Activated gamma-delta T cell treated with Interleukin-2 at 50 U/mL for 16 hours (primary cell): ENCODE results near the gene UGDH.
"Not testable (repeated sequence)": the region's sequence is repeated elsewhere in the genome, so short reads cannot be mapped to it uniquely, and the experiment has no call there.

Experiments
- DNase-seq: peaks from one replicate; pipeline ENCODE4 v3.0.0-alpha.2; 2020

Gene UGDH

DNA sequence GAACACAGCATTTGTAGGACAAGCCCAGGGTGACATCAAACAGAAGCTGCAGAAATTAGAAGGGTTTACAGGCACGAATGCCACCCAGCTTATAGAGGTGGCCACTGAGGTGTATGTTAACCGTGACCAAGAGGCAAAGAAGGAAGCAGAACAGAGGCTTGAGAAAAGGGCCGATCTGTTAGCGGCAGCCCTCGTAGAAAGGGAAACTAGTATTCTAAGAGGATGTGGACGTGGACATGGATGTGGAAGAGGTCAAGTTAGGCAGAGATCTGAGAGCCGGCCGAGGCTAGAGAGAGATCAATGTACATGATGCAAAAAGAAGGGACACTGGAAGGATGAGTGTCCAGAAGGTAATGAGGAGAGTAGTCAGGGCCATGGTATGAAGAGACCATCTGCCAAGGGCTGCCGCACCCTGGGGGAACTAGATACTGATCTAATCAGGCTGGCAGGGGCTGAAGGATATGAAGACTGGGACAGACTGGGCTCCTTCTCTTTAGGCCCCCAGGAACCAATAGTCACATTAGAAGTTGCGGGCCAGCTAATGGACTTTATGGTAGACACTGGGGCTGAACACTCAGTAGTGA lies 40.9 kb downstream of the UGDH start:
- no peak for DNase-seq

DNA sequence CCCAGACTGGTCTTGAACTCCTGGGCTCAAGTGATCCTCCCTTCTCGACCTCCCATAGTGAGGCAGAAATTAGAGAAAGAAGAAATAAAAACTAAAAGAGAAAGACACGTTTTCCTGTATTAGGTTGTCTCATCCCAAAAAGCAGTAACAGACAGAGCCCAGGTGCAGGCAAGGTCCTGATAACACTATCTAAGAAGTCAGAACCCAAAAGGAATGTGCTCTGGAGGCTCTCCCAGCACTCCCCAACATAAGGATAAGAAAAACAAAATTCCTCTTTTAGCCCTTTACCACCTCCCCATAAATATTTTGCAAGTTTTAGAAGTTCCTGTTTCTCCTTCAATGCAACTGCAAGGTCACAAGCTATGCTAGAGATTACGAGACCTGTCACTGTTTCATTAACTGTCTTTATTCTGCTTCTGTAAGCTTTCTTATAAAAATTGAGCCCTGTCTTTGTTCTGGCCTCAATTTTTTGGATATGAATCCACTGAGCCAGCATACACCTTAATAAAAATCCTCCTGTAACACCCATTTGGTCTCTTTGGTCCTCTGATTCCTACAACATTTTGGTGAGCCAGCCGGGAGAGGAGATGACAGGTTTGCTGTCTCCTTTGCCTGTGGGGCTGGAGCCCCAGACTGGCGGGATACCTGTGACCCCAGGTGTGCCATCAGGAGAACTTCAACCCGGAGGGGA lies 42.5 kb downstream of the UGDH start:
- no peak for DNase-seq

DNA sequence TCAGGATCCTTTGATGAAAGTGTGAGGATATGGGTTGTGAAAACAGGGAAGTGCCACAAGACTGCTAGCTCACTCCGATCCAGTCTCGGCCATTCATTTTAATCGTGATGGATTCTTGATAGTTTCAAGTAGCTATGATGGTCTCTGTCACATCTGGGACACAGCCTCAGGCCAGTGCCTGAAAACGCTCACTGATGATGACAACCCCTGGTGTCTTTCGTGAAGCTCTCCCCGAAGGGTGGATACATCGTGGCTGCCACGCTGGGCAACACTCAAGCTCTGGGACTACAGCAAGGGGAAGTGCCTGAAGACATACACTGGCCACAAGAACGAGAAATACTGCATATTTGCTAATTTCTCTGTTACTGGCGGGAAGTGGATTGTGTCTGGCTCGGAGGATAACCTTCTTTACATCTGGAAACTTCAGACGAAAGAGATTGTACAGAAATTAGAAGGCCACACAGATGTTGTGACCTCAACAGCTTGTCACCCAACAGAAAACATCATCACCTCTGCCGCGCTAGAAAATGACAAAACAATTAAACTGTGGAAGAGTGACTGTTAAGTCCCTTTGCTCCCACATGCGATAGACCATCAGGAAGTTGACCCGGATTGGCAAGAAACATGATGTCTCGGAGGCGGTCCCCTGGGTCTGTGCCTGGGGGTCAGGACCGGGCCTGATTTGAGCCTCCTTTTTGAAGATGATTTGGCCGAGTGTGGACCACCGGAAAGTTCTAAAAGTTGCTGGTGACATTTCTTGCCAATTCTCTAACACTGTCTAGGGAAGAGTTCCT lies 46.1 kb downstream of the UGDH start:
- no peak for DNase-seq

DNA sequence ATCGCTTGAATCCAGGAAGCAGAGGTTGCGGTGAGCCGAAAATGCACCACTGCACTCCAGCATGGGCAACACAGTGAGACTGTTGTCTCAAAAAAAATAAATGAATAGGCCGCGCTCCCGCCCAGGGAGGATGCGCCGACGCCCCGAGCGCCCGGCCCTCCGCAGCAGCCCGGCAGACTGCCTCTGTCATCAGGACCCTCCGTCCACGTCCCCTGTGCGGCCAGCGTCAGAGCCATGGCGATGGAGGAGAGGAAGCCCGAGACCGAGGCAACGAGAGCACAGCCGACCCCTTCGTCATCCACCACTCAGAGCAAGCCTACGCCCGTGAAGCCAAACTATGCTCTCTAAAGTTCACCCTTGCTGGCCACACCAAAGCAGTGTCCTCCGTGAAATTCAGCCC lies 47.0 kb downstream of the UGDH start:
- no peak for DNase-seq

DNA sequence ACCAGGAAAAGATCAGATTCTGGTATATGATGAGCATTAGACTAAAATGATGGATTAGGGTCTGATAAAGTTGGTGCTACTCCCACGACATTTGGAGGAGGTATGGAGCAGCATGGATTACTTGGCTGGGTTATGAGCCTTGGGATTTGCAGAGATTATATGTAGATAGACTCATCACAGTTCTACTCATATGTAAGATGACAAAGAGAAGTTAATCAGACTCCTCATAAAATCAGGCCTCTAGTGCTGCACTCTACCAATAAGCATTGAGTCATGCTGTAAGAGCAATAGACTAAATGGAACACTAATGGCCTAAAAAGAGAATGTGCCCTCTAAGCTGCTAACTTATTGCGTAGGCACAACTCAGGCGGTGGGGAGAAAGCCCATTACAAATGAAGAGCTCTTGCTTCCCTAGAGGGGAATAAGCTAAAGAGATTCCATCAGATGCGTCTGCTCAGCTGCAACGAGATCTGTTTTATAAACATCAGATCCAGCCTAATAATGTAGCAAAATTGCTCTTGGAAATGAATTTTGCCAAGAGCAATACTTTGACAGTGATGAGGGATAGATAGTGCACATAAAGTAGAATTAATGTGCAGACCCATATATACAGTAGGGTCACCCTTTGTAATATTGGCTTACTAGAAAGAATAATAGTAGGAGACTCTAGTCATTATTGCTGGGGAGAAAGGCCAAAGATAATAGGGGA lies 50.9 kb downstream of the UGDH start:
- DNase-seq: no peak

DNA sequence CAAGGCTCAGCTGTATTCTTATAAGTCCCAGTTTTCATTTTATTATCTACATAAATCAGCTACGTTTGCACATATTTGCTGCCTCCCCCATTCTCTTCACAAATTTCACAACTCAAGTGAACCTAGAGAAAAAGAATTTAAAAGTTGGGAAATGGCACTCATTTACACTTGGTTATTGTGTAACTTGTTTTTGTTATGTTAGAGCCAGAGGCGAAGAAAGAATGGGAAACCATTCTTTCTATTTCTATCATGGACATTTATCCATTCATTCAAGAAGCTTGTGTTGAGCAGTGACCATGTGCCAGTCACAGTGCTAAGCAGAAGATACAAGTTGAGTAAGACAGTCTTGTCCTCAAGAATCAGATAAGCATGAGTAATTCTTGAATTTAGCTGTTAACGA lies 54.8 kb downstream of the UGDH start:
- DNase-seq: no peak

DNA sequence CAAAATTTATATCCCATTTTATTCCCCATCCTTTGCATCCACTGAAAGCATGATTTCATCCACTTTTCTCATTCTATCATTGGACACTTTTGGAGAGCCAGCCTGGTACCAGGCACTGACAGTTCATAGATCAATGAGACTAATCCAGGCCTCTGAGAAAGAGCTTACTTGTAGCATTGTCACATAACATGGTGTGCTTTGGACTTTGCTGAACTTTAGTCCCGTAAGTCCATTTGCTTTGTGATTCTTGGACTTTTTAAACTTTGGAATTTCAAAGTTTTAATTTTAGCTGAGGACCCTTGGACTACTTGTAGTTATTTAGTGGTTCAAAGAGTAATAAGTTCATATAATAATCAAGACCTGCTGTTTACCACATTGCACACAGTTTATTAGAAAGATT lies 56.8 kb downstream of the UGDH start:
- no peak for DNase-seq

DNA sequence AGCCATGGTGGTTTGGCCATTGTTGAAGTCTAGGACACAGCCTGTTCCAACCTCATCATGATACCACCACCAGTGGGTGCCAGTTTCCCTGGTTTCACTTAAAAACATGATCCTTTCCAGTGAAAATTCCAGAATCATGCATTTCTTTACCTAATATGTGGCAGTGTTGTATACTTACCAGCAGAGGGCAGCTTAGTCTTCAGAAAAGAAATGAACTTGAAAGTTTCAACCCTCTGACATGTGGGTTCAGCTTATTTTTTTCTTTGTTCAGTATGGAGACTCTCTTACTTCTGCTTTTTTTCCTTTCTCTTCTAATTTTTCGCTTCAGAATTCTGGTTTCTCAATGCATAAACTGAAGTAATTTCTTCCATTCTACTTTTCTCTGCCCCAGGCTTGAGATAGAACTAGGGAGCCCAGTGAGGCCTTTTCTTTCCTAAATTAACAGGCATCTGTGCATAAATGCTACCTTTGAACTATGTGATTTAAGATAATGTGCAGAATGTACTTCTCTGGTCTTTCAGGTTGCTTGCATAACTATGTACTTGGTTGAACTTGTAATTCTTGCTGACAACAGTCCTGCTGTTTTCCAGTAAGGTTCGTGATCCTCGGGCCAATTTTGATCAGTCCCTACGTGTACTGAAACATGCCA lies 57.7 kb downstream of the UGDH start:
- no peak for DNase-seq

DNA sequence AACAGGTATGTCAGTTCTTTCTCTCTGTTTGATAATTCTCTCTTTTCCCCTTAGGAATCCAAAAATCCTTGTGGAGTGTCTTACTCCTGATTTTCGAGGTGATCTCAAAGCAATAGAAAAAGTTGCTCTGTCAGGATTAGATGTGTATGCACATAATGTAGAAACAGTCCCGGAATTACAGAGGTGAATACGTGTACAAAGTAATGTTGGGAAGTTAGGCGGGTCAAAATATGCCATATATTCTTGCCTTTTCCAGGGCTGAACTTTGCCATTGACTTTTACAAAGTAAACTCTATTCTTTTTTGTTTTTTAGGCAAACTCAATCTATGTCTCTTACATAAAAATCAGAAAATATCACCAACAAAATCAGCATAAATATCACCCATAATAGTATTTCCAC lies 59.8 kb downstream of the UGDH start:
- DNase-seq: no peak

DNA sequence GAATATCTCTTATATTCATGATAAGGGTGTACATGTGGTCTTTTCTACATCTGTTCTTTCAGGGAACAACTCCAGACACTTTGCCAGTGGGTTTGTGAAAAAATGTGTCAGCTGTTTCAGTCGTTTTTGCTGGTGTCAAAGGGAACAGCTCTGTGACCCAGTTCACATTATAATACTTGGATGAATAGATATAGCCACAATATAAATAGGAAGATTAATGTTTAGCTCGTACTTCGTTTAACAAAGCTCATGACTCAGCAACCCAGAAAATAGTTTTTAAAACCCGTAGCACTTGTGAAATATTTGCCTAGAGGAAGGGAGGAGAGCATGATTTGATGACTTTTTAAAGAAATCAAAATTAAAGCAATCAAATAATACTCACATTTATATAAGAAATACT lies 60.5 kb downstream of the UGDH start:
- no peak for DNase-seq

DNA sequence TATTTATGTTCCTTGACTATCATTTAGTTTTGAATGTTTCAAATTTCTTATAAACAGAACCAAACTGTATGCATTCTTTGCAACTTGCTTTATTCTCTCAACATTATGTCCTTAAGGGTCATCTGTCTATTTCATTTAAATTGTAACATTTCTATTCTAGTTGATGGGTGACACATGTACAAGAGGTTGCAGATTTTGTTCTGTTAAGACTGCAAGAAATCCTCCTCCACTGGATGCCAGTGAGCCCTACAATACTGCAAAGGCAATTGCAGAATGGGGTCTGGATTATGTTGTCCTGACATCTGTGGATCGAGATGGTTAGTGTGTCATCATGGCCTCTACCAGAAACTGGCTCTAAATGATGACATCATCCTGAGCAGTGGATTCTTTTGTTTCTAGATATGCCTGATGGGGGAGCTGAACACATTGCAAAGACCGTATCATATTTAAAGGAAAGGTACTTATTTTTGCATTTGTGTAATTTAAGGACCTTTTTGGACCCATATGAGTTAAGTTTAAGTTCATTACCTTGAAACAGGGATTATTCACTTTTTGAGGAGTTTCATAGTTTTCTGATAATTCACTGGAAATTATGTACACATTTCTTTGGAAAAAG lies 62.2 kb downstream of the UGDH start:
- DNase-seq: no peak

DNA sequence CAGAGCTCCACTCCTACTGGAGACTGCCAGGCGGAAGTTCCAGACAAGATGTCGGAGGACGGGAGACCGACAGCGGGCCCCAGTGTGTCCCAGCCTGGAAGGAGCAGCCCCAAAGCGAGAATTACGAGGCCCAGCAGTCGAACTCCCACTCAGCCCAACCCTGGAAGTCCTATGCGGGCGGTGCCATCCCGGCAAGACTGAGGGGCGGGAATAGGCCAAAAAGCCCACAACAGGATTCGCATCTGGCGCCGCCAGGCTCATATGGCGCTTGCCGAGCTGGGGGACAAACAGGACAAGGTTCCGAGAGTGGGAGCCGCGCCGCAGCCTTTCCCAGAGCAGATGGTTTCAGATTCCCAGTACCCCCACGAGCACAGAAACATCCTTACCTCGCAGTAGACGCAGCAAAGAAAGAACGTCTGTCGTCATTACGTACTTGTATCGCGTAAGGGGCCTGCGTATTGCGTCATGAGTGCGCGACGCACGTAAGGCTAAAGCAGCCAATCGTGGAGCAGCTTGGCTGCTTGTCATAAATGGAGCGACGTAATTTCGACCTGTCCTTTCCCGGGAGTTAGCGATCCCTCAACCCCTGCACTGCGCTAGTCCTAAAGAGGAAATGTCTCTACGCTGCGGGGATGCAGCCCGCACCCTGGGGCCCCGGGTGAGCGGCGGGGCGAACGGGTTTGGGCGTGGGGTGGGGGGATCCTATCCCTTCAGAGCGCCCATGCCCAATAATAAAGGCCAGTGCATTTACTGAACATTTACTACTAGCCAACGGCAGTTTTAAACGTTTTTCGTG lies 68.5 kb downstream of the UGDH start, which contains the start of the genes LIAS and RPL9:
TSS of gene LIAS (plus strand) at position 552 of the 796 bp plus-strand sequence. CDS start at position 614, 62 bp downstream.
TSS of gene RPL9 (minus strand) at position 418 of the 796 bp plus-strand sequence. CDS start 483 bp downstream, outside the sequence.
- DNase-seq: peak; percentile 90

DNA sequence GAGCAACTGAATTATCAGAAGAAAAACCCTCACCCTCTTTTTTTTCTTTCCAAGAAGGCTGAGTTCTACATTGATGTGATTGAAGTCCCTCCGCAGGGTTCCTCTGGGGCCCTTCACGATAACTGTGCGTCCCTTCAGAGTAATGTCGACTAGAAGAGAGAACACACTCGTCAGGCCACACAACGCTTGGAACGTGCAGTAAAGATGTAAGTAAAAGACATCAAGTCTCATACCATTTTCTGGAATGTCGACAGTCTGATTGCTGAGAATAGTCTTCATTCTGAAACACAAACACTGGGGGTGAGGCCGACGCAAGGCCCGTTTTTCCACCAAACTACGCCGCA lies 69.1 kb downstream of the UGDH start:
- not testable (repeated sequence) for DNase-seq

DNA sequence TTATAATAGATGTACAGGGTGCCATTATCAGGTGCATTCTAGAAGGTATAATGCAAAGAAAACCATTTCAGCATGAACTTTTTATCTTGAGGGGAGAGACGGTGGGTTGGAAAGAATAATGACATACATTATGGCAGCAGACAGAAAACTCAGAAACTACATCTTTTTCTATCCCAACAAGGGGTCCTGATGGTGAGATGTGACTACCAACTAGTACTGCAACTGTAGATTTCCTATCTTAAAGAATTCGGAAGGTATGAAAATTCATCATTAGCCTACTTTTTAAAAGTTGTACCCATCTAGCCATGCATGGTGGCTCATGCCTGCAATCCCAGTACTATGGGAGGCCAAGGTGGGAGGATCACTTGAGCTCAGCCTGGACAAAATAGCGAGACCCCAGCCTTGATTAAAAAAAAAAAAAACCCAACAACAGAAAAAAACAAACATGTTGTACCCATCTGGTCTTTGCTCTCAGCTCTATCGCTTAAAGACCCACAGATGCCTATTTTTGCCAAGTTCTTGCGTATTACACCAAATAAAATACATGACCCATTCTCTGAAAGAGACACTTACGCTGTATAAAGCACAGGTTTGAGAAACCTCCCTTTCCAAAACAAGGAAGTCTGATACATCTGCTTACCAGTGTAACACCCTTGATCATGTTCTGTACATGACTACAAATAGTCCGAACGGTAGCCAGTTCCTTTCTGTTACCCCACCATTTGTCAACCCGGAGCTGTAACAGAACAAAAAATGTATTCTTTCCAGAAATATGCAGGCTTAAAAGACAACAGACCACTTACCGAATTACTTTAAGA lies 70.1 kb downstream of the UGDH start:
- DNase-seq: no peak

DNA sequence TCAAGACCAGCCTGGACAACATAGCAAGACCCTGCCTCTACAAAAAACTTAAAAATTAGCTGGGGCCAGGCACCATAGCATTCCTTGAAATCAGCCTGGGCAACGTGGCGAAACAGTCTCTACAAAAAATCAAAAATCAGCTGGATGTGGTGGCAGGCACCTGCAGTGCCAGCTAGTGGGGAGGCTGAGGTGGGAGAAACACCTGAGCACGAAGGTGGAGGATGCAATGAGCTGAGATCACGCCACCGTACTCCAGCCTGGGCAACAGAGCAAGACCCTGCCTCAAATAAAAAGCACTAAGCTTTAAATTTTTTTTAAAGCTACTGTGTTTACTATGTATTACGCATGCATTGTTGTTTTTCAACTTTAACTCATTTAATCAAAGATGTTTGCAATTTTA lies 71.8 kb downstream of the UGDH start:
- no peak for DNase-seq

DNA sequence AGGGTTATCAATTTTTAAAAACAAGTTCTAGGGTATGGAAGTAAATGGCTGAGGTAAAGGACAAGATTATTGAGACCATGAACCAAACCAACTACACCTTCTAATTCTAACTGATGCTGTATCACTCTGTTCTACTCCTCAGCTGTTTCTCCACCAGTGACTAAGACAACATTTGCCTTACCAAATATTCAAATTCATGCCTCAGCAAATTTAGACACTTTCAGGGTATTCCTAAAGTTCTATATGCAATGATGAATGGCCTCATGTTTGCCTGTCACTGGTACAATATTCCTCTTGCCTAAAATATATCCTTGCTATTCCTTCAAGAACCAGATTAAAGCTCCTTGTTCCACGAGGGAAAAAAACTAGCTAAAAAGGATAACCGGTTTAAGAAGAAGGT lies 73.5 kb downstream of the UGDH start:
- DNase-seq: no peak

DNA sequence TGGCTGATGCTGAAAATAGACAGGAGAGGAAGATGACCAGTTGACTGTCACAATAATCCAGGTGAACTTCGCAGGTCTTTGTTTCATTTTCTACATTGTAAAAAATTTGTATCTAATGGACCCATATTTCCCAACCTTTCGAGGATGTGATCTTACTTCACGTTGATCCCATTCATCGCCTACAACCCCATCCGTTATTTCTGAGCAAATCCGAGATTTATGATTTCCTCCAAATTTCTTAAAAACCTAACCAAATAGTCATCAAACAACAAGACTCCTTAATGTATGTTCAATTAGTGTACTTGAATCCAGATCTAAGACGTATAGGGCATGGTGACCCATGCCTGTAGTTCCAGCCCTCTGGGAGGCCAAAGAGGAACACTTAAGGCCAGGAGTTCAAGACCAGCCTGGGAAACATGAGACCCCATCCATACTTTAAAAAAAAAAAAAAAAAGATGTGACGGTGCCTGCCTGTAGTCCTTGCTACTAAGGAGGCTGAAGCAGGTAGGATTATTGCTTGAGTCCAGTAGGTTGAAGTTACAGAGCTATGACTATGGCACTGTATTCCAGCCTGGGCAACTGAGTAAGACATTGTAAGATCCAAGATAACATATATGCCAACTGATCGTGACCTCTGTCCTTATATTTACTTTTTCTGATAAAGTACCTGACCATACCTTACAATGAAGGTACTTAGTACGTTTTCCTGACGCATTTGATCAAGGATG lies 74.2 kb downstream of the UGDH start:
- no peak for DNase-seq

DNA sequence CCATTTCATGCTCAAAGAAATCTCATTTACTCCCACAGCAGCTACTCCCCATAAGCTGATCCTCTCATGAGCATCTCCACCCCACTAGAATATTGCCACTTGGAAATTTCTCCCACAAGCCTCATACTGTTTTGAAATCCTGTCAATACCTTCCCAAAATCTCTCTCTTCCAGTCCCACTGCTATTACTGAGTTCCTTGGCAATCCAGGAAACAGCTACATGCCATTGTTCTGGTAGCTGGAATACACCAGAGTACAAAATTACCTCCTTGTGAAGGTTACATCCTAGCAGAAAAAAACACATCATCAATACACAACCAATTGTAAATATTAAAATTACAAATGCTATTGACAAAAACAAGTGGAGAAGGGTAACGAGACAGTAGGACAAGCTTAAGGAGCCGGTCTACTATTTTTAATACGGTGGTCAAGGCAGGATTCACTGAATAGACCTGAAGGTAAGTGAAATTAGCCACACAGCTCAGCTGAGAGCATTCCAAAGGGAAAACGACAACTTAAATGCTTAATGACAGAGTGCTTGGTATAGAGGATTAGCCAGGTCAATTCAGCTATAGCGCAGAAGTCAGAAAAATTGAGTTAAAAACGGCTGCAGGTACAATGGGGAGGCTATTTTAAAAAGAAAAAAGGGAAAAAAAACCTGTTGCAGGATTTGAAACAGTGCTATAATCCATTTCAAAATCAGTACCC lies 74.9 kb downstream of the UGDH start:
- DNase-seq: no peak

DNA sequence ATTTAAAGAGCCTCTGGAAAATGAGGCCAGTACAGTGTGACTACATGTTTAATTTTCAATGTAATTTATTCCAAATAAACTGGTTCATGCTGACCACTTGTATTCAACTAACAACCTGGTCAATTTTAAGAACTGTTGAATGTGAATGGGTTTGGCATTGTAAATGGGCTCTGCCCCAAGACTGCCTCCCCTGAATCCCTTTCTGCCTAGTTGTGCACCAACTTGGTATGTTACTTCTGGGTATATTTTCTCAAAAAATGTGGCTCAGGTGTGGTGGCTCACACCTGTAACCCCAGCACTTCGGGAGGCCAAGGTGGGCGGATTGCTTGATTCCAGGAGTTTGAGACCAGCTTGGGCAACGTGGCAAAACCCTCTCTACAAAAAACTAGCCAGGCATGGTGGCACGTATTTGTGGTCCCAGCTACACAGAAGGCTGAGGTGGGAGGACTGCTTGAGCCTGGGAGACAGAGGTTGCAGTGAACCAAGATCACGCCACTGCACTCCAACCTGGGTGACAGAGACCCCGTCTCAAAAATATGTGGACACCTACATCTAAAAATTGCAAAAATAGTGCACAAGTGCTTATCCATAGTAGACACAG lies 75.7 kb downstream of the UGDH start:
- DNase-seq: no peak
